Fibroblast of lung (primary cell): ENCODE results near the gene TF.

Experiments
- CTCF ChIP-seq, 2 donors: IDR thresholded peaks in 1 of 2; conservative IDR thresholded peaks in 1 of 2; 1 replicate in 1 of 2; 2 replicates in 1 of 2; pipeline ENCODE4 v1.5.1; 2011 to 2012; ENCODE audit warnings: low read length in 2 of 2, control low read depth in 1 of 2, inconsistent platforms in 1 of 2, low read depth in 1 of 2, mild to moderate bottlenecking in 1 of 2
- EZH2 ChIP-seq: IDR thresholded peaks from 2 replicates; pipeline ENCODE4 v1.5.1; 2012; ENCODE audit warnings: low read length, control low read depth, mild to moderate bottlenecking; ENCODE audit errors: missing control alignments

DNA sequence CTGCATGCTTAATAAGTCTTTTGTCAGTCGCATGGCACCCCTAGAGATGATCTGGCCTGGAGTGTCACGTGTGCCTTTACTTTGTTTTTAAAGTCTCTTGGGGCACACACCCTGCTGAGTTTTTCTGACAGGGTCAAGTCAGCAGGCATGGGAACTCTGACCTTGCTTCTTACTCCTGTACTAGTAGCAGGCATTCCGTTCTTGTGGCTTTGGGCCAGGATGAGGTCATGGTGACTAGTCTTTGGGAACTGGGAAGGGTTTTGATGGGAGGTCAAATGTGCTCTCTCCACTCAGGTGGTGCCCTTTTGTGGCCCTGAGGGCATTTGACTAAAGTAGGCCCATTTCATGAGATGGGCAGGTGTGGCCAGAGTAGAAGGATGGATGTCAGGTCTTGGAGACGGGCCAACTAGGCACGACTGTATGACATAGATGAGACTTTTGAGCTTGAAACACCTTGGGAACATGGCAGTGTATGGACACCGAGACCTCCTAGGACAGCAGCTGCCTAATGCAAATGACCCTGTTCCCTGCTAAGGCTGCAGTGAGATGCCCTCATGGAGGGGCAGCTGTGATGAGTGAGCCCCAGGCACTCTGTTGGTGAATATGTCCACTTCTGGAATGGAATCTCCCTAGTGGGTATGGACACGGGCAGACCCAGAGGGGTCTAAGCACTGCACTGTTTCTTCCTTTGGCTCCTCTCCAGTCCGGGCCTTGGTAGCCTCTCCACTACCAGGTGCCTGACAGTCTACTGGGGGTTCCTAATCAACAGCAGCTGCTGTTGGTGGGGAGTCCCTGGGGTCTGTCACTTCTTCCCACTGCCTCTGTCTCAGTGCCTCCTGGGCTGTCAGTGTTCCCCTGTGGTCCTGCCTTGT, 75.8 kb downstream of the TF start:
- TF ChIP-seq CTCF (conservative IDR thresholded peaks at IDR 0.05 in 1 of 2, IDR thresholded peaks at IDR 0.05 in 1 of 2; ENCODE audit: low read depth in 1 of 2, low read length in 2 of 2) (peak in 1 of 2 donors; percentile 22), EZH2 (no peak)
